GM18505 (cell line): ENCODE data around the gene GLCCI1.
"Not testable (repeated sequence)": the region's sequence is repeated elsewhere in the genome, so short reads cannot be mapped to it uniquely, and the experiment has no call there.

Source experiments
- ATAC-seq: cut with Tn5 transposase; IDR thresholded peaks from one replicate; pipeline ENCODE4 v1.9.1; 2021; ENCODE audit not compliant: unreplicated experiment
- POLR2A ChIP-seq: IDR thresholded peaks from 4 replicates; pipeline ENCODE4 v1.6.1; 2011; ENCODE audit warnings: borderline replicate concordance; ENCODE audit not compliant: insufficient read depth, insufficient read length; ENCODE audit errors: extremely low read depth

Gene GLCCI1

DNA sequence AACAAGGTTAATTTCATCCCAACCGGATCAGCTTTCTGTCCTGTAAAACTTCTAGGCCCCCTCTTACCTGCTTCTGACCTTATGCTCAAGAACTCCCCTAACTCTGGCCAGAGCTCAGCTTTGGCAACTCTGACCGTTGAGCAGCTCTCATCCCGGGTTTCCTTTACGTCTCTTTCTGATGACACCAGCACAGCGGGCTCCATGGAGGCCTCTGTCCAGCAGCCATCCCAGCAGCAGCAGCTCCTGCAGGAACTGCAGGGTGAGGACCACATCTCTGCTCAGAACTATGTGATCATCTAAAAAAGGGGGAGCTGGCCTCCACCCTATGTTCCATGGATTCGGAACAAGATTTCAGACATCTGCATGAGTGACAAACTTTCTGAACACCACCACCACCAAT, 117.6 kb downstream of the GLCCI1 start:
- TF ChIP-seq POLR2A, result no peak
- no peak for ATAC-seq

DNA sequence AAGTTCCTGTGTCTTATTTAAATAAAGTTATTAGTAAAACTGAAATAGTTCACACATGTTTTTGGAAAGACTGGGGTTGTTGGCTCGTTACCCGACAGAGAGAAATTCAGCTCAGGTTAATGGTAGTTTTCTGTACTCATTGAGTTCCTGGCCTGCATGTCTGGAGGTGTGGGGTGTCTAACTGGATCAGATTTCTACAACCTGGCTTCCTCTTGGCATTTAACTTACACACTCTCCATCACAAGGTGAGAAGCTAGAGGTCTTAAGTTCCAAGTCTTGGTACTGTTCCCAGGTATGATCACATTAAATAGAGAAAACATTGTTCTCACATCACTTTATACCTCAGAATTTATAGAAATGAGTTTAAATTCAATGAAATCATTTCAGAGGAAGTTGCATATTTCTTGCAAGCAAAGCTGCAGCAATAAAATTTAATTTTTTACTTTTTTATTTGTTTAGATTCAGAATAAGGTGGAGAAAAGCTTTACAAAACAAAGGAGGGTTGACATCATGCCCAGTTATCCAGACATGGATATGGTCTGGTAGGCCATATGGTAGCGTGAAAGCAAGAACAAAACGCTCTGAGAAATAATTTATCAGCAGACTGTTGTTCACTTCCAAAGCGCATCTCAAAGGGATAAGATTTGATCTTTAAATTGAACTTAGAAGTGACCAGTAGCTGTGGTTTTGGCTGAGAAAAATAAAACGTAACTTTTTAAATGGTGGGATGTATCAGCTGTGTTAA, 120.6 kb downstream of the GLCCI1 start:
- ATAC-seq, result no peak
- TF ChIP-seq POLR2A, result no peak

DNA sequence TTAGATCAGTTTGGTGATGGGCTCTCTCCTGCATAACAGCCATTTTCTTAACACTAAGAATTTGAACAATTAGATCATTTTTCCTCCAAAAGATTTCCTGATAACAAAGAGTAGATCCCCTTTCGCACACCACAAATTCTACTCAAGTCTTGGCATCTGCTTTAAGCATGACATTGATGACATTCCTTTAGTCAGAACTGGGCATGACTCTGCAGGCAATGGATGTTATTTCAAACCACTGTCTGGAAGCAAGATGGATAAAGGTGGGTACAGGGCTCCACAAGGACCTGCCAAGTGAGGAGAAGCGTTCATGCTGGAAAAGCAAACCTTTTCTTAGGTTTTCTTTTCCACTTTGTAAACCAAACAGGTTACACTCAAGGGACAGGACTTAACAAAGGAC, 123.5 kb downstream of the GLCCI1 start:
- peak; percentile 5 for TF ChIP-seq POLR2A

DNA sequence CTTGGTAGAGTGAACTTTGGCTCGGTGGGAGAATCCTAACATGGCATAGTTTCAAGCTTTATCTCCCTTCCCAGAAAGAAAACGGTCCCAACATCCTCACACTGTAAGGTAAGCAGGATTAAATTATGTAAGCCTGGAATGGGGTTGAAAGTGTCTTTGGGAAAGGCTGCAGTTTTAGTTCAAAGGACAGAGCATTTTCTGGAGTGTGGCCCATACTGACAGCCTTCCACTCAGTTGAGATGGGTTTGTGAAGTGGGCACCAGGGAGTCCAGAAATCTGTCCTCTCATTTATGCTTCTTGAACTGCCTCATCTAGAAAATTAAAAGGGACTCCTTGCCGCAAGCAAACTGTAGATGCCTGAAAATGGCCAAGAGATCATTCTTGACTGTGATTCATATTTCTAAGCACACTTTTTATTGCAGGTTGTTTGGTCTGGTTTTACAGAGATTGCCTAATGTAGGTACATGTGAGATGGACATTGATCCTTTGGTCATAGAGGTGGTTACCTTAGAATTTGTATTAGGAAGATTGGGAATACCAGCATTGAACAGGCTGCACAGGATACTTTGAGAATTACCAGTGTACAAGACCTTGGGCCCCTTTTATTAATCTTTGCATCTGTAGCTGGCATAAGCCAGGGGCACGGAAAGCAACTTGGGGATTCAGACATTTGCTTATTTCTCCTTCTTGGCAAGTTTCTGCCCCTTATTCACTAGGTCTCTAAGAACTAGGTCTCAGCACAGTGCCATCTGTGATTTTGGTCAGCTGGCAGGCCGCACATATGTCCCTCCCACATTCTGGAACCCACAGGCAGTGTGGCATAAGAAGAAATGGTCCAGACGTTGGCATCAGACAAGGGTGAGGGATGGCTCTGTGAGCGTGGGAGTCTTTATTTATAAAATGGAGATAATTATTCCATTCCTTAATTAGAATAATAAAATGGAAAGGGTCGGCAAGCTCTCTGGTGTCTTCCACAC, 125.9 kb downstream of the GLCCI1 start:
- no peak for ATAC-seq
- no peak for TF ChIP-seq POLR2A

More for the DNA sequence above, 123.5 kb downstream of the GLCCI1 start:
- no peak for ATAC-seq

DNA sequence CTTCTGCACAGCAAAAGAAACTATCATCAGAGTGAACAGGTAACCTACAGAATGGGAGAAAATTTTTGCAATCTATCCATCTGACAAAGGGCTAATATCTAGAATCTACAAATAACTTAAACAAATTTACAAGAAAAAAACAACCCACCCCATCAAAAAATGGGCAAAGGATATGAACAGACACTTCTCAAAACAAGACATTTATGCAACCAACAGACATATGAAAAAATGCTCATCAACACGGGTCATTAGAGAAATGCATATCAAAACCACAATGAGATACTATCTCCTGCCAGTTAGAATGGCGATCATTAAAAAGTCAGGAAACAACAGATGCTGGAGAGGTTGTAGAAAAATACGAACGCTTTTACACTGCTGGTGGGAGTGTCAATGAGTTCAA, 132.7 kb downstream of the GLCCI1 start:
- ATAC-seq, result not testable (repeated sequence)

DNA sequence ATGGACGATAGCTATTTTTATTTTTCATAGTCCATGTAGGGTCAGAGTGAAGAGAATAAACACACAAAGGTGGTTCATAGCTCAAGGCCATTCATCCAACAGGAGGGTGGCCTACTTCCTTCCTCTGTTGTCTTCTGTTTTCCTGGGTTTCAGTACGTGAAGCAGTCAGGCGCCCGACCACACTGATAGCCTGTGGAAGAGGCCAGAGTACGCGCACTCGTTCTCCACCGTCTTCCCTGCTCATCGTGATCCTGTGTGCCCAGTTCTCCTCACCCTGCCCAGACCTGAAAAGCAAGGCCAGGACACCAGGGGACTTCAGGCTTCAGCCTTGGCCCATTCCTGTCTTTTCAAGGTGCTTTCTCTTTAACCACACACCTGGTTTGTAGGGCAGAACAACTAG, 134.7 kb downstream of the GLCCI1 start:
- no peak for TF ChIP-seq POLR2A
- ATAC-seq, result no peak

DNA sequence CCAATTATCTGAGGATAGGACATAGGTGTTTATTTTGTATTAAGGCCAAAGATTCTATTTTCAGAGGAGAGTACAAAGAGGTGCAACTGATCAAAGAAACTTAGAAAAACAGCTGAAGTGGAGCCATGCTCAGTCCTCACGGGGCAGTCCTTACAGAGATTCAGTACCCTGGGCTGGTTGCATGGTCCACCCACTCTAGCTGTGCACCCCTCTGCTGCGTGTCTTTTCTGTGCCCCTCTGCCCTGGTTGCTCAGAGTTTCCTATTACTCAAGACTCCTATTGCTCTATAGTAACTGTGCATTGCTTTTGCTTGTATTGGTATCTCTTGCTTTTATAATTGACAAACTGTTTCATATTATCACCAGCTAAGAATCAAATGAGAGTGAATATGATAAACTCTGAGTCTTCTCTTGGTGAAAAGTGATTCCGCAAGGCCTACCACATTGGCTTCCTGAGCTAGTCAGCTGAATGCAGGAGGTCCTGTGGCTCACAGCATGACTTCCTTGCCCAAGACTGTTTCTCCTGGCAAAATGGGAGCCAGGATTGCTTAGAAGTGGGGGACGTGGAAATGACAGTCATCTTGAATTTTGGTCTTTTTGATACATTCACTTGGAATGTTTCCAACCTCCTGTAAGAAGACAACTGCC, 137.0 kb downstream of the GLCCI1 start:
- TF ChIP-seq POLR2A, result no peak

DNA sequence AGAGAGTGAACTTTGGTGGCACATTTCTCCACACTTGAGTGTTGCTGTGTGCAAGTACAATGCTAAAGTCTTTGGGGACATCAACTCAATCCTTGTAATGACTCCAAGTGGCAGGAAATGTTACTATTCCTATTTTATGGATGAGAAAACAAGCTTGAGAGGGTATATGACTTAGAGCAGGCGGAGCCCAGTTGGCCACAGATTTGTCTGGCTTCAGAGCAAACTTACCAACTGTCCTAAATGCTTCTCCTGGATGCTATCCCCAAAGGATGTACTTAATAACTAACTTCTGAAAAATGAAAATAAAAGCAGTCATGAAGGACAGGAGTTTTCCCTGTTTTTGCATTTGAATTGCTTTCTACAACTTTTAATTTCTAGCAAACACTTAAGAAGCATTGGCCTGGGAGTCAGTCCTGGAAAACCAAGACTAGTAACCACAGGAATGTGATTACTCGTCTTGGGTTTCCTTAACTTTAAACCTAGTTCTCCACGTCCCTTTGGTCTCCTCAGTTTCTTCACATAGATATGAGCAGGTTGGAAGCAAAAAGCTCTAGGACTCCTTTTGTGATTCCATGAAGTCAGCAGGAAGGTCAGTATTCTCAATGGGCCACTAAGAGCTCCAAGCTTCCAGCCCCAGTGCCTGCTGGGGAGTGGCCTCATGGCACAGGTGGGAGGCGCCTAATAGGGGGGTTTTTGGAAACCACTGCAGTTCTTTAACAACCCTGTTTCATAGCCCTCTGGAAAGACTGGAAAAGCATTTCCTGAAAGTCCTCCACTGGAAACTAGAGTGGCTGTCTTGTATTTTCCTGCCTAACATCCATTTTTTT, 140.8 kb downstream of the GLCCI1 start:
- no peak for ATAC-seq
- TF ChIP-seq POLR2A, result no peak

More for the DNA sequence above, 137.0 kb downstream of the GLCCI1 start:
- ATAC-seq, result no peak

DNA sequence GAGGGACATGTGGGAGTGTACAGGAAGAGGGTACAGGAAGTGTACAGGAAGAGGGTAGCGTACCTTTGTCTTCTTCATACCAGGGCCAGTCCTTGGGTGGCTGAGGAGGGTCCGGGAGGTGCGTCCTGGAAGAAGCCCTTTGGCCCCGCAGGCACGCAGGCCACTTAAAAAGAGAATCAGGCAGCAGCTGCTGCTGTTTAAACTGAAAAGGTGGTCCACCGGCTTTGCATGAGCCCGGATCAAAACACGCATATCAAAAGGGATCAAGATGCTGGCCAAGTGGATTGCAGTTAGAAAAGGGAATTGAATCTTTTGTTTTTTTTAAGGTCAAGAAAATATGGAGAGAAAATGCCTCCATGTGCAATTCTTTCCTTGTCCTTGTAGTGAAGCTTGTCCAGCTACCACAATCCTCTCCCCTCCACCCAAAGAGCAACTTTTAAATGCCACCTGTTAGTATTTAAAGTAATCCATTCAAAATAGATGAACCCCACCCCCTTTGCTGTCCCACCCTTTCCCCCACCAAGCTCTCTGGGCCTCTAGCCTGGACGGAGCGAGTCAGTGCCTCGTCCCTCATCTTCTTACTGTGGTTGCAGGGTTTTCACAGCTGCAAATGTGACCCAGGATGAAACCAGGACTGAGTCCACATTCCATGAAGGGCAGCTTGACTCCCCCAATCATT, 142.8 kb downstream of the GLCCI1 start:
- TF ChIP-seq POLR2A, result no peak
- no peak for ATAC-seq

DNA sequence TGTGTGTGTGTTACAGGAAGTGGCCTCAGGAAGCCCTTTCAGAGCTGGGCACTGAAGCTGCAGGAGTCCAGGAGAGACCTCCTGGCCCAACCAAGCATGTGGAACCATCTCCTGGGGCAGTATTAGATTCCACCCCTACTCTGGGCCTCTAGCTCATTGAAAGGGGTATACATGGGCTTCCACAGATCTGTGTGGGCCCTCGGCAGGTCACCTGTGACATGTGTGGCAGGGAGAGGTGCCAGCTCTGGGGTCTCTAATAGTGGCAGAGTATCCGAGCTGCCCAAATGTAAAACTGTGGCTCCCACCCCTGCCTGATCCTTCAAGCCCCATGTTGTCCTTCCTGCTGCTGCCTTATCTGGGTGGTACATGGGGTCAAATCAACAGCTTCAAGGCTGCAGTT, 144.1 kb downstream of the GLCCI1 start:
- TF ChIP-seq POLR2A, result no peak
- ATAC-seq, result no peak

DNA sequence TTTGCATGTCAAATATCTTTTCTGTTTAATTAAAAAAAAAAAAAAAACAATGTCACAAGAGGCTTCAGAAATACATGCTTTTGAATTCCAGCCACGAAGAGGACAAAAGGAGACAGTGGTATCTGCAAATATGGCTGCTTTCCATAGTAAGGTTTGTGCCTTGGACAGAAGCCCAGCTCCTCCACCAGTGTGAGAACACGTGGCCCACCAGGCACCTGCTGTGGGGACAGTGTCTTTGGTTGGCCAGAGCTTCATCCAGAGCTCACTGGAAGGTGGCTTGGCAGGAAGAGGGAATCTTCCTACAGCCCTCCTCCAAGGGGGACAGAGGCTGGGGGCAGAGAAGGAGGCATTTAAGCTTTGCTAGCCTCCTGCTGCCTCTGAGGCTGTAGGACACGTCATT, 144.6 kb downstream of the GLCCI1 start:
- no peak for TF ChIP-seq POLR2A
- no peak for ATAC-seq

DNA sequence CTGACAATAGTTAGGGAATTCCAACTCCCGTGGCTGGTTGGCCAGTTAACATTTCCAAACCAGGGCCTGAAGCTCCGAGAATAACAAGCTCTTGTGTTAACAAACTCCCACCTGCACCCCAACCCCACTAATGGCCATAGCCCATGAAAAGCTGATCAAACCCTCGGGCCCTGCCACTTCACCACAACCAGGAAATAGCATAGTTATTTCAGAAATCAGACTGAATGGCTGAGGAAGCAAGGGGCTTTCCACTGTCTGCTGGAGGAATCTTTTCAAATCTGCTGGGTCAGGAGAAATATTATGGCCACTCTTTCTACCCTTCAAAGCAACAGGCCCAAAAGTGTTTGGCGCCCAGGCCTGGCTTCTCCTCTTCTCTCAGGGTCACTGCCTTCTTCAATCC, 145.6 kb downstream of the GLCCI1 start:
- no peak for ATAC-seq
- no peak for TF ChIP-seq POLR2A

DNA sequence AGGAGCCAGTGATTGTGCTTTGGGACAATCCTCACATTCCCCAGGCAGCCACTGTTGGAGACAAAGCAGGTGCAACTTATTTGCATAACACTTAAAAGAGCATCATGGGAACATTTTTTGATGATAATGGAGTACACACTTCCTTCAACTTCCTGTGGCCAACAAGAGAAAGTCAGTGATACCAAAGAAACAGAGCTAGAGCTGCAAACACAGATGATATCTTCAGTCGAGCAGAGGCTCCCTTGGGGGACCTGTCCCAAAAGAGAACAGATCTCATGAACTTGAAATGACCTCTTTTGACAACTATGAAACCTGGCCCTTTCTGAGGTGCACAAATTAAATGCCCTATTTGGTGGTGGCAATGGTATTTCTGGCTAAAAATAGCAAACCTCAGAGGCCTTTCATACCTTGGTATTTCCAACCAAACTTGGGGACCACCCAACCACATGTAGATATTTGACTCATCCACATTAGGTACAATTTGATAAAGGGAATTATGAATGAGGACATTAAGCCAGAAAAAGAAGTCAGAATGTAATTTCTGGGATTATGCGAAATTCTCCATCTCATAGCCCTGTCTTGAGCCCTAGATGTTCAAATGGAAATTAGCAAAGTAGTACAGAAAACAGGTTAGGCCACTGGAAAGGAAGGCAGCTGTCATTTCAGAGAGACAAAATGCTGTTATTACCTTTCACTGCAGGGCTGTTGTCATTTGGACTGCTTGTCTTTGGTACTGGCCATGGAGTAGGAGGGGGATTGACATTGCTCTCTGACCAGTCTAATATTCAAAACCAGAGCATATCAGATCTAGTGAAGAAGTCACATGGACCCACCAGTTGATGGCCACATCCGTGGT, 147.2 kb downstream of the GLCCI1 start:
- TF ChIP-seq POLR2A, result no peak
- ATAC-seq, result peak; percentile 90
